CD4-positive, CD25-positive, alpha-beta regulatory T cell (primary cell): Measurements from ENCODE around the gene ALS2CL. TPM values are rescaled to one million over a fixed set of nuclear protein-coding genes. Genes with fewer than 3 reads are reported as not detected.

Experiments used
- ATAC-seq, 2 donors: fragments of 150-1000 bp; cut with Tn5 transposase; one replicate each; pipeline ENCODE4 v1.10.0; 2021; ENCODE audit warnings: low read depth in 2 of 2, moderate number of reproducible peaks in 2 of 2, moderate library complexity in 1 of 2
- DNase-seq, 3 donors: peaks; one replicate each; pipeline versions ENCODE4 v3.0.0 to v3.0.0-alpha.2; 2012 to 2022; ENCODE audit warnings: mixed read lengths in 1 of 3
- H3K27ac ChIP-seq: one replicate; pipeline ENCODE4 v1.7.0; 2013; ENCODE audit warnings: mild to moderate bottlenecking, low read length; ENCODE audit not compliant: insufficient read depth, poor library complexity, severe bottlenecking
- H3K27me3 ChIP-seq: one replicate; pipeline ENCODE4 v1.7.0; 2013; ENCODE audit warnings: low read length; ENCODE audit not compliant: control insufficient read depth, insufficient read depth
- H3K36me3 ChIP-seq: one replicate; pipeline ENCODE4 v1.7.0; 2013; ENCODE audit warnings: mild to moderate bottlenecking, low read length, moderate library complexity; ENCODE audit not compliant: control insufficient read depth, insufficient read depth
- H3K4me1 ChIP-seq: 2 replicates; pipeline ENCODE4 v1.7.0; 2013; ENCODE audit warnings: mild to moderate bottlenecking, low read length; ENCODE audit not compliant: insufficient read depth, control insufficient read depth, poor library complexity, severe bottlenecking
- H3K4me3 ChIP-seq: one replicate; pipeline ENCODE4 v1.7.0; 2013; ENCODE audit warnings: low read depth, mild to moderate bottlenecking, low read length, moderate library complexity
- H3K9me3 ChIP-seq, 2 experiments: 1 replicate in 1 of 2; 2 replicates in 1 of 2; pipeline ENCODE4 v1.7.0; 2013; ENCODE audit warnings: low read length in 2 of 2, mild to moderate bottlenecking in 1 of 2, moderate library complexity in 1 of 2; ENCODE audit not compliant: control insufficient read depth in 2 of 2
- H3K27ac Mint-ChIP-seq, 3 donors: one replicate each; pipeline ENCODE4 v1.8.0; 2020 to 2022; ENCODE audit warnings: mild to moderate bottlenecking in 3 of 3, mixed read lengths in 3 of 3, moderate library complexity in 2 of 3
- H3K27me3 Mint-ChIP-seq: one replicate; pipeline ENCODE4 v1.8.0; 2022; ENCODE audit warnings: mild to moderate bottlenecking, mixed read lengths
- H3K36me3 Mint-ChIP-seq: one replicate; pipeline ENCODE4 v1.8.0; 2020; ENCODE audit warnings: mixed read lengths
- H3K4me1 Mint-ChIP-seq, 4 donors: one replicate each; pipeline ENCODE4 v1.8.0; 2020 to 2022; ENCODE audit warnings: mixed read lengths in 4 of 4, mild to moderate bottlenecking in 1 of 4
- H3K4me3 Mint-ChIP-seq, 4 donors: one replicate each; pipeline ENCODE4 v1.8.0; 2020 to 2022; ENCODE audit warnings: mild to moderate bottlenecking in 4 of 4, mixed read lengths in 4 of 4, moderate library complexity in 3 of 4
- H3K9me3 Mint-ChIP-seq, 7 donors: one replicate each; pipeline ENCODE4 v1.8.0; 2020 to 2022; ENCODE audit warnings: mixed read lengths in 7 of 7, mild to moderate bottlenecking in 3 of 7, moderate library complexity in 2 of 7
- polyA plus RNA-seq, 4 donors: library from polyadenylated mRNA; unstranded; fragments of 300-500 nt; fragmentation: Illumina TruSeq; gene quantifications; one replicate each; pipeline ENCODE4 v1.2.3, GENCODE V29; 2021
- total RNA-seq: library from RNA; stranded (reverse); gene quantifications from one replicate; pipeline ENCODE4 v1.2.3, GENCODE V29; 2022

ALS2CL gene
- total and polyA plus RNA-seq, 5 donors from 2014 or later = 1.3 to 25.8 (median 1.7) TPM

DNA sequence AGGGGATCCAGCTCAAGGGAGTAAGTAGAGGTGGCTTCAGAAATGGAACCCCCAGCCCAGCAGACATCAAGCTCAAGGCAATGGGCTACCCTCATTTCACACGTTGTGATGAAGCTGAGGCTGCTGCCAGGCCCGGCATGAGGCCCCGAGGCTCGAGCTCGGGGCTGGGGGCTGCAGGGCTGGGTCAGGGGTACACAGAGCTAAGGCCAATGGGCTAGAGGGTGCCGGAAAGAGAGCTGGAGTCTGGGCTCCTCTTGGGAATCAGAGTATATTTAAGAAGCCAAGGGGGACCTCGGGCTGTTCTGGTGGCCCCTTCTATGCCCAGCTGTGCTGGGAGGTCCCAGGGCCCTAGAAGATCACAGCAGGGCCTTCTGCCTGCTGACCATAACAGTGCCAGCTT lies 16.8 kb upstream of the ALS2CL start:
- Mint-ChIP-seq H3K27ac (peak overlapping the region in 1 of 3 donors; percentile 37), H3K4me1 (no peaks in the 10 kb centered on the region)

DNA sequence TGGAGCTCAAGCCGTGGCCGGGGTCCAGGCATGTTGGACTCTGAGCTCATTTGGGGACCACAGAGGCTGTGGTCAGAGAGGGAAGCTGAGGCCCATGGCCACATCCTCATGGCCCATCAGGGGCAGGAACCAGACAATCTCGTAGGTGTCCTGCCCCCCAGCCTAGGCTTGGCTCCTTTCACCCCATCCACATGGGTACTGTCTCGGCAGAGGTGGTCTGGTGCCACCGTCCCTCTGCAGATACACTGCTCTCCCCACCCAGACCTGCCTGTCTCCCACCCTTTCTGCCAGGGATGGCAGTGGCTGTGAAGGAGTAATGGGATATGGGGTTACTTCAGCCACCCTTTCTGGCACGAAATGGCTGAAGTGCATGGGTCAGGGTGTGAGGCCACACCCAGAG lies 16.2 kb upstream of the ALS2CL start:
- Histone ChIP-seq H3K9me3 (no peaks in the 10 kb centered on the region), H3K4me1 (no peaks in the 10 kb centered on the region), H3K27ac (no peak overlapping the region), H3K4me3 (no peak overlapping the region), H3K27me3 (no peaks in the 10 kb centered on the region), H3K36me3 (no peaks in the 10 kb centered on the region)
- Mint-ChIP-seq H3K36me3 (peaks cover 6% of the 10 kb centered on the region), H3K4me3 (no peak overlapping the region), H3K27me3 (peaks cover 5% of the 10 kb centered on the region), H3K4me1 (peaks cover 0 to 3% (median 0%) of the 10 kb centered on the region in 4 donors), H3K9me3 (no peaks in the 10 kb centered on the region), H3K27ac (no peak overlapping the region)
- DNase-seq (no peak), ATAC-seq (no peak)

More for the DNA sequence above, 16.8 kb upstream of the ALS2CL start:
- Mint-ChIP-seq H3K27me3 (peaks cover 5% of the 10 kb centered on the region), H3K9me3 (no peaks in the 10 kb centered on the region), H3K4me3 (no peak overlapping the region), H3K36me3 (peaks cover 6% of the 10 kb centered on the region)
- no peak for DNase-seq
- Histone ChIP-seq H3K9me3 (no peaks in the 10 kb centered on the region), H3K4me1 (no peaks in the 10 kb centered on the region), H3K27ac (no peak overlapping the region), H3K4me3 (no peak overlapping the region), H3K27me3 (no peaks in the 10 kb centered on the region), H3K36me3 (no peaks in the 10 kb centered on the region)
- no peak for ATAC-seq

DNA sequence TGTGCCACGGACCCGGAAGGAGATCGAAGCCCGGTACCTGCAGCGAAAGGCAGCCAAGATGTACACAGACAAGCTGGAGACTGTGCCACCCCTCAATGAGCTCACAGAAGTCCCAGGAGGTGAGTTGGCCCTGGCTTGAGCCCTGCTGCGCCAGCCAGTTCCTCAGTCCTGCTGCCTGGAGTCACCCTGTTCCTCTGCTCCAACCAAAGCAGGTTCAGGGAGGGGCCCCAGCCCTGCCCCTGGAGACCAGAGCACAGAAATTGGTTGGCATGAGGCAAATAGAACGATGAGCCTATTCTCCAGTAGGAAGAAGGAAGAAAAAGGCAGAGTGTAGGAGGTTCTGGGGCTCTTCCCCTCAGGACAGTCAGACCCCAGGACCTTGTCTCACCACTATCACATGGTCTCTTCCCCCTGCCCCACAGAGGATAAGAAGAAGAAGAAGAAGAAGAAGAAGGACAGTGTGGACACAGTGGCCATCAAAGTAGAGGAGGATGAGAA lies 15.7 kb upstream of the ALS2CL start:
- peak overlapping the region in 1 of 3 donors; percentile 59 for H3K27ac Mint-ChIP-seq
- H3K4me3 Mint-ChIP-seq = no peak overlapping the region
- H3K27ac ChIP-seq = no peak overlapping the region
- no peaks in the 10 kb centered on the region for H3K27me3 ChIP-seq
- no peaks in the 10 kb centered on the region for H3K4me1 ChIP-seq
- H3K9me3 ChIP-seq = no peaks in the 10 kb centered on the region
- H3K4me1 Mint-ChIP-seq = peaks cover 0 to 3% (median 0%) of the 10 kb centered on the region in 4 donors
- H3K27me3 Mint-ChIP-seq = peaks cover 5% of the 10 kb centered on the region
- H3K36me3 Mint-ChIP-seq = peaks cover 6% of the 10 kb centered on the region
- H3K36me3 ChIP-seq = no peaks in the 10 kb centered on the region
- no peak overlapping the region for H3K4me3 ChIP-seq
- ATAC-seq (no peak), DNase-seq (no peak)
- H3K9me3 Mint-ChIP-seq = no peaks in the 10 kb centered on the region

DNA sequence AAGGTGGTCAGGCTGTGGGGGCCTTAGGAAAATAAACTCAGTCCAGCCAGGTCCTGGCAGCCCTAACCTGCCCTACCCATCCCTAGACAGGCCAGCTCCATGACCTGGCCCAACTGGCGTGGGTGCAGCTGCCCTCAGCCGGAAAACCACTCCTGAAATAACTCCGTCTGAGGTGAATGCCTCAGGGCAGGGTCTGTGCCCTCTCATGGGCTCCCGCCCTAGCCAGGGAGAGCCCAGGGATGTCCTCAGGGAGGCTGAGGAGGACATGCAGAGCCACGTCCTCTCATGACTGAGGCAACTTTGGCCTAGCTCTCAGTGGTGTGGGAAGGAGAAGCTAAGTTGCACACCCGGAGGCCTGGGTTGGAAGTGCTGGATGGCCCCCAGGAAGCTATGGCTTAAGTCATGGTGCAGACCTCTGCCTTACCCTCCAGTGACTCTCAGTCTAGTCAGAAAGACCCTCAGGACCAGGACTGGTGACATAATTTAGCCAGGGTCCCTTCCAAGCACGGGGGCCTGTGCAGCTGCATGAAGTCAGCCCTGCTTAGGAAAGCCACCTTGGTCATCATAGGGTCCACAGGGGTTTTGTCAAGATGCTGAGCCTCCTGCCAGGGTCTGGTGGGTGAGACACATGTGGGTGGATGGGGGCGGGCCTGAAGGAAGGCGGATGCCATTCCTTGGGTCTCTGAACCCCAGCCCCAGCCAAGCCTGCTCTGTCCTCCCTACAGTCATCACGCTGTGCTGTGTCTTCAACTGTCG lies 15.1 kb upstream of the ALS2CL start:
- H3K27me3 Mint-ChIP-seq = peaks cover 5% of the 10 kb centered on the region
- DNase-seq (no peak), ATAC-seq (no peak)
- H3K27me3 ChIP-seq = no peaks in the 10 kb centered on the region
- H3K36me3 Mint-ChIP-seq = peaks cover 6% of the 10 kb centered on the region
- no peaks in the 10 kb centered on the region for H3K36me3 ChIP-seq
- no peaks in the 10 kb centered on the region for H3K9me3 ChIP-seq
- no peak overlapping the region for H3K4me3 Mint-ChIP-seq
- H3K4me1 Mint-ChIP-seq = peaks cover 0 to 3% (median 0%) of the 10 kb centered on the region in 4 donors
- no peak overlapping the region for H3K4me3 ChIP-seq
- no peaks in the 10 kb centered on the region for H3K4me1 ChIP-seq
- H3K27ac Mint-ChIP-seq = no peak overlapping the region
- H3K9me3 Mint-ChIP-seq = no peaks in the 10 kb centered on the region
- no peak overlapping the region for H3K27ac ChIP-seq

DNA sequence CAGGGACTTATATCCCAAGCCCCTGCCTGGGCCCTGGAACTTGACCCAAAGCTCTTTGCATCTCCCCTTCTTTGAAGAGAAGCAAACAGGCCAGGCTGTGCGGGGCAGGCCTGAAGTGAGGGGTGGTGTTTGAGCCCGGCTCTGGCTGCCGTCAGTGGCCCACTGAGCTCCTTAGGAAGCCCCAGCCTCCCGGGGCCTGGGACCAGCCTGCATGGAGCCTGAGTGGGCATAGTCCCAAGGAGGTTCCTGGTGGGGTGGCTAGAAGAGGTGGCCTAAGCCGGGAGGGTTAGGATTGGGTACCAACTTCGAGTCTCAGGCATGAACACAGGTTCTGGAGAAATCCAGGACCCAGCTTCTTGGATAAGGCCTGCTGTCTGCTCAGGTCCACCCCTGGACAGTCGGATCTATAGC lies 14.1 kb upstream of the ALS2CL start:
- H3K4me1 ChIP-seq = no peaks in the 10 kb centered on the region
- peaks cover 5% of the 10 kb centered on the region for H3K27me3 Mint-ChIP-seq
- no peak for ATAC-seq
- no peaks in the 10 kb centered on the region for H3K36me3 ChIP-seq
- no peaks in the 10 kb centered on the region for H3K27me3 ChIP-seq
- no peaks in the 10 kb centered on the region for H3K9me3 Mint-ChIP-seq
- no peak overlapping the region for H3K27ac ChIP-seq
- H3K36me3 Mint-ChIP-seq = peaks cover 6% of the 10 kb centered on the region
- no peak for DNase-seq
- H3K27ac Mint-ChIP-seq = no peak overlapping the region
- H3K4me1 Mint-ChIP-seq = peaks cover 0 to 3% (median 0%) of the 10 kb centered on the region in 4 donors
- H3K9me3 ChIP-seq = no peaks in the 10 kb centered on the region
- H3K4me3 Mint-ChIP-seq = no peak overlapping the region
- no peak overlapping the region for H3K4me3 ChIP-seq

DNA sequence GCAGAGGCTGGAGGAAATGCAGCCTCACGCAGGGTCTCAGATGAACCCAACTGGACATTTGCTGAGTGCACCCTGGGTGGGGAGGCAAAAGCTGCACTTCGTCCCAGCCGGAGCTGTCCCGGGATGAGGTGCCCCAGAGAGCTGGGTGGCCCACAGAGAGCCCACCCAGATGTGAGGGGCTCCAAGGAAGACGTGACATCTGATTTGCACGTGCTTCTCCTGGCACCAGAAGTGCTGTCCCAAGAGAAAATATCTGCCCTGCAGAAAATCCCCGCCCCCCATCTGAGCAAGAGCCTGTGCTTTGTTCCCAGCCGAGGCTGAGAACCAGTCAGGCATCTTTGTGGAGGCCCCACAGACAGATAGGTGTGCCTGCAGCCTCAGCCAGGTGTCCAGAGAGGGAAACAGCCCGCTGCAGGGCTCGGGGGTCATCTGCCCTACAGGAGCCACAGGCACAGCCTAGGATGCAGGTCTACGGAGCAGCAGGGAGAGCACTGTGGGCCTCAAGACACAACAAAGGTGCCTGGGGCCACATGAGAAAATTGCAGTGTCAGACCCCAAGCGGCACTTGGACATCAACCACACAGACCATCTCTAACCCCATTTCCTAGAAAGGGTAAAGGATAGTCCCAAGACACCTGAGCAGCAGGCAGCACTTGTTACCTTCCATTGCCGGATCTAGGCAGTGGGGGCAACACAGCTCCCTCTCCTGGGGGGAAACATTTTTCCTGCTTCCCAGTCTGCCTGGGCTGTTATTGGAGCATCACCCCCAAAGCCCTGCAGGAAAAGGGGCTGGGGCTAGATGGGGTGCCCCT lies 13.5 kb upstream of the ALS2CL start:
- no peak overlapping the region for H3K27ac Mint-ChIP-seq
- Histone ChIP-seq H3K9me3 (no peaks in the 10 kb centered on the region), H3K27ac (no peak overlapping the region), H3K27me3 (no peaks in the 10 kb centered on the region), H3K4me1 (no peaks in the 10 kb centered on the region), H3K36me3 (no peaks in the 10 kb centered on the region), H3K4me3 (no peak overlapping the region)
- no peak overlapping the region for H3K4me3 Mint-ChIP-seq
- ATAC-seq = no peak
- DNase-seq = no peak
- peaks cover 0 to 5% (median 1%) of the 10 kb centered on the region in 4 donors for H3K4me1 Mint-ChIP-seq
- peaks cover 10% of the 10 kb centered on the region for H3K27me3 Mint-ChIP-seq
- H3K9me3 Mint-ChIP-seq = no peaks in the 10 kb centered on the region
- H3K36me3 Mint-ChIP-seq = peaks cover 6% of the 10 kb centered on the region

DNA sequence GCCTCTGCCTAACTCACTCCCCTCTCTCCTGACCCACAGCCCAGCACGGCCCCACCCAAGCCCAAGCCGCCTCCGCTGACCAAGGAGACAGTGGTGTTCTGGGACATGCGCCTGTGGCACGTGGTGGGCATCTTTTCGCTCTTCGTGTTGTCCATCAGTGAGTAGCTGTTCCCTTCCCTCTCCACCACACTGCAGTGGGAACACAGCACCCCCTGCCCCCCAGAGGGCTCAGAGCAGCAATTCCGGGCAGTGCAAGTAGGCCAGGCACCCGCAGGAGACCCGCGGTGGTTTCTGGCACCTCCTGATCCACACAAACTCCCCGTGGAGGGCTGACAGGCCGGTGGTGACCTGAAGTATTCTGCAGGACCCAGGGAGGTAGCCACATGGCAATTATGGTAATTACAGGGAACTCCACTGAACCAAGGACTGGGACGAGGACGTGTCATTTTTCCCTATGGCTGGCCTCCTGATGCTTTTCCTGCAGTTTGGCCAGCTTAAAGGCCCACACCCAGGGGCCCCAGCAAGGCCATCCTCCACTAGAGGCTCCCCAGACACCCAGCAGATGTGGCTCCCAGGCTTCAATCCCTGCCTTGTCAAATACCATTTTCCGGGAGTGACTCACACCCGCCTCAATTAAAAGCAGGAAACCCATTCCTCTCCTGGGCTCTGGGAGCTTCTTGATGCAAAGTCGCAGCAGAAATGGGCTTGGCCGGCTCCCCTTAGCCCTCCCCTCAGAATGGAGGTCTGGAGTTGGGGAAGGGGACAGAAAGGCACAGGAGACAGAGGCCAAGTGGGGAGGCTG lies 12.5 kb upstream of the ALS2CL start:
- Histone ChIP-seq H3K4me3 (no peak overlapping the region), H3K27me3 (no peaks in the 10 kb centered on the region), H3K4me1 (peaks cover 8% of the 10 kb centered on the region), H3K27ac (no peak overlapping the region), H3K36me3 (no peaks in the 10 kb centered on the region), H3K9me3 (no peaks in the 10 kb centered on the region)
- Mint-ChIP-seq H3K4me3 (no peak overlapping the region), H3K4me1 (peaks cover 0 to 8% (median 4%) of the 10 kb centered on the region in 4 donors), H3K27ac (peak overlapping the region in 1 of 3 donors; percentile 82), H3K27me3 (peaks cover 15% of the 10 kb centered on the region), H3K36me3 (peaks cover 6% of the 10 kb centered on the region), H3K9me3 (no peaks in the 10 kb centered on the region)
- no peak for ATAC-seq
- no peak for DNase-seq
